Liver (tissue), 9 donors: Measurements from ENCODE around the gene EIF4G3. TPM values are rescaled to one million over a fixed set of nuclear protein-coding genes. Genes with fewer than 3 reads are reported as not detected.

Source experiments
- DNase-seq: peaks from one replicate; pipeline ENCODE4 v3.0.0-alpha.2; 2017; ENCODE audit warnings: low spot score
- H3K27ac ChIP-seq, 2 donors: one replicate each; pipeline ENCODE4 v1.7.0; 2013; ENCODE audit warnings: inconsistent platforms in 2 of 2, low read length in 2 of 2, control low read depth in 1 of 2, low read depth in 1 of 2, mild to moderate bottlenecking in 1 of 2
- H3K27me3 ChIP-seq, 4 donors: one replicate each; pipeline versions ENCODE4 v1.6.1 to v1.7.0; 2013; ENCODE audit warnings: low read length in 3 of 4, inconsistent platforms in 1 of 4, mild to moderate bottlenecking in 1 of 4, moderate library complexity in 1 of 4; ENCODE audit not compliant: control insufficient read depth in 4 of 4, insufficient read depth in 4 of 4
- H3K36me3 ChIP-seq, 4 donors: one replicate each; pipeline versions ENCODE4 v1.6.1 to v1.7.0; 2013; ENCODE audit warnings: low read length in 3 of 4, mild to moderate bottlenecking in 3 of 4, low read depth in 1 of 4, moderate library complexity in 1 of 4; ENCODE audit not compliant: control insufficient read depth in 4 of 4, insufficient read depth in 3 of 4
- H3K4me1 ChIP-seq, 4 donors: one replicate each; pipeline versions ENCODE4 v1.6.1 to v1.7.0; 2013; ENCODE audit warnings: low read length in 3 of 4, mild to moderate bottlenecking in 3 of 4, moderate library complexity in 1 of 4; ENCODE audit not compliant: control insufficient read depth in 4 of 4, insufficient read depth in 4 of 4
- H3K4me3 ChIP-seq, 3 donors: one replicate each; pipeline versions ENCODE4 v1.6.1 to v1.7.0; 2013; ENCODE audit warnings: low read length in 3 of 3, control low read depth in 1 of 3, low read depth in 1 of 3, mild to moderate bottlenecking in 1 of 3
- H3K9ac ChIP-seq, 2 donors: one replicate each; pipeline ENCODE4 v1.7.0; 2013; ENCODE audit warnings: low read length in 2 of 2, mild to moderate bottlenecking in 2 of 2, moderate library complexity in 2 of 2, control low read depth in 1 of 2, low read depth in 1 of 2
- H3K9me3 ChIP-seq, 4 donors: one replicate each; pipeline versions ENCODE4 v1.6.1 to v1.7.0; 2013; ENCODE audit warnings: low read length in 3 of 4; ENCODE audit not compliant: control insufficient read depth in 4 of 4
- FOXA1 ChIP-seq: IDR thresholded peaks from 2 replicates; pipeline ENCODE4 v1.6.1; 2016; ENCODE audit warnings: antibody characterized with exemption
- FOXA2 ChIP-seq: IDR thresholded peaks from 2 replicates; pipeline ENCODE4 v1.6.1; 2016; ENCODE audit warnings: antibody characterized with exemption
- HNF4A ChIP-seq, 2 donors: conservative IDR thresholded peaks; 2 replicates each; pipeline ENCODE4 v1.6.1; 2016; ENCODE audit warnings: antibody characterized with exemption in 2 of 2, mild to moderate bottlenecking in 2 of 2
- HNF4G ChIP-seq: IDR thresholded peaks from 2 replicates; pipeline ENCODE4 v1.6.1; 2016; ENCODE audit warnings: antibody characterized with exemption
- RAD21 ChIP-seq, 2 donors: IDR thresholded peaks; 2 replicates each; pipeline ENCODE4 v1.6.1; 2016; ENCODE audit warnings: antibody characterized with exemption in 2 of 2, mild to moderate bottlenecking in 2 of 2
- RXRA ChIP-seq, 2 donors: IDR thresholded peaks; 2 replicates each; pipeline ENCODE4 v1.6.1; 2017 to 2018; ENCODE audit warnings: antibody characterized with exemption in 2 of 2, mild to moderate bottlenecking in 1 of 2
- SP1 ChIP-seq: IDR thresholded peaks from 2 replicates; pipeline ENCODE4 v1.6.1; 2018; ENCODE audit warnings: antibody characterized with exemption, mild to moderate bottlenecking
- TAF1 ChIP-seq: conservative IDR thresholded peaks from 2 replicates; pipeline ENCODE4 v1.6.1; 2016; ENCODE audit warnings: antibody characterized with exemption, mild to moderate bottlenecking
- YY1 ChIP-seq: IDR thresholded peaks from 2 replicates; pipeline ENCODE4 v1.6.1; 2016; ENCODE audit warnings: antibody characterized with exemption, mild to moderate bottlenecking
- WGBS: extraction: QIAGEN DNeasy Blood & Tissue Kit; methylation state at CpG from one replicate; pipeline ENCODE4 v1.1.7; 2013; 5-methylcytosine and 5-hydroxymethylcytosine counted together
- polyA plus RNA-seq, 2 donors: library from polyadenylated mRNA; stranded (reverse) in 1 of 2; unstranded in 1 of 2; fragments of 200-250 nt in 1 of 2; fragments of >200 nt in 1 of 2; fragmentation: Nextera tagmentation in 1 of 2; extraction: Ambion mirVana in 1 of 2; gene quantifications; one replicate each; pipeline versions ENCODE4 v1.2.1 to v1.2.3, GENCODE V29; 2013 to 2015
- total RNA-seq, 2 donors: library from RNA; depleted of rRNA; stranded (reverse); fragments of >200 nt; gene quantifications; one replicate each; pipeline ENCODE4 v1.2.3, GENCODE V29; 2014
- TF ChIP-seq, protein P1 (sequence below): IDR thresholded peaks from 2 replicates; pipeline ENCODE4 v1.6.1; 2016; ENCODE audit warnings: antibody characterized with exemption
- TF ChIP-seq, protein P2 (sequence below): fragments of 150-350 bp; IDR thresholded peaks from 2 replicates; pipeline ENCODE4 v1.5.1; 2017; ENCODE audit warnings: improper control_type of control experiment, low read depth, low read length; ENCODE audit not compliant: missing input control
- TF ChIP-seq, protein P3 (sequence below): IDR thresholded peaks from 2 replicates; pipeline ENCODE4 v1.6.1; 2016; ENCODE audit warnings: antibody characterized with exemption, mild to moderate bottlenecking
- TF ChIP-seq, protein P4 (sequence below): IDR thresholded peaks from 2 replicates; pipeline ENCODE4 v1.6.1; 2016; ENCODE audit warnings: antibody characterized with exemption
- donor health status: healthy.
- donor health status: healthy.
- donor health status: healthy.
- donor health status: healthy.
- donor health status: healthy.

The EIF4G3 gene
- total and polyA plus RNA-seq, 4 donors: 7.6 to 22.8 (median 11.7) TPM

DNA sequence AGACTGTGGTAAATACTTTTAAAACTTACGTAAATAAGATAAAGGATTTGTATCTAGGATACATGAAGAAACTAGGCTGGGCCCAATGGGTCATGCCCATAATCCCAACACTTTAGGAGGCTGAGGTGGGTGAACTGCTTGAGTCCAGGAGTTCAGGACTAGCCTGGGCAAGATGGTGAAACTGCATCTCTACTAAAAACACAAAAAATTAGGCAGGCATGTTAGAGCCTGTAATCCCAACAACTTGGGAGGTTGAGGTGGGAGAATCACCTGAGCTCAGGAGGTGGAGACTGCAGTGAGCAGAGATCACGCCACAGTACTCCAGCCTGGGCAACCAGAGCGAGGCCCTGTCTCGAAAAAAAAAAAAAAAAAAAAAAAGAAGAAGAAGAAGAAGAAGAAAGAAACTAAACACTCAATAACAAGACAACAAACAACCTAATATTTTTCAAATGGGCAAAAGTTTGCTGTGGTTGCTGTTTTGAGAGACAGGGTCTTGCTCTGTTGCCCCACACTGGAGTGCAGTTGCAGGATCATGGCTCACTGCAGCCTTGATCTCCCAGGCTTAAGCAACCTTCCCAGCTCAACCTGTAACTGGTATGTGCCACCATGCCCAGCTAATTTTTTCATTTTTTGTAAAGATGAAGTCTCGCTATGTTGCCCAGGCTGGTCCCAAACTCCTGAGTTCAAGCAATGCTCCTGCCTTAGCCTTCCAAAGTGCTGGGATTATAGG, 78.3 kb downstream of the EIF4G3 start:
- Histone ChIP-seq H3K27ac (no peak overlapping the region), H3K36me3 (peaks cover 0 to 2% (median 0%) of the 10 kb centered on the region in 4 donors), H3K4me1 (peaks cover 0 to 2% (median 0%) of the 10 kb centered on the region in 4 donors), H3K27me3 (no peaks in the 10 kb centered on the region), H3K9ac (no peak overlapping the region), H3K9me3 (no peaks in the 10 kb centered on the region), H3K4me3 (no peak overlapping the region)
- DNase-seq: no peak
- 93% methylated on average over 5 of the region's 5 CpGs for WGBS
- no peak for TF ChIP-seq SP1
- no peak for TF ChIP-seq FOXA1
- TF ChIP-seq, protein P1, sequence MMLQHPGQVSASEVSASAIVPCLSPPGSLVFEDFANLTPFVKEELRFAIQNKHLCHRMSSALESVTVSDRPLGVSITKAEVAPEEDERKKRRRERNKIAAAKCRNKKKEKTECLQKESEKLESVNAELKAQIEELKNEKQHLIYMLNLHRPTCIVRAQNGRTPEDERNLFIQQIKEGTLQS: no peak
- no peak for TF ChIP-seq TAF1
- no peak for TF ChIP-seq YY1
- no peak for TF ChIP-seq HNF4G
- no peak for TF ChIP-seq FOXA2
- TF ChIP-seq HNF4A (conservative IDR thresholded peaks at IDR 0.05): no peak
- TF ChIP-seq, protein P2, sequence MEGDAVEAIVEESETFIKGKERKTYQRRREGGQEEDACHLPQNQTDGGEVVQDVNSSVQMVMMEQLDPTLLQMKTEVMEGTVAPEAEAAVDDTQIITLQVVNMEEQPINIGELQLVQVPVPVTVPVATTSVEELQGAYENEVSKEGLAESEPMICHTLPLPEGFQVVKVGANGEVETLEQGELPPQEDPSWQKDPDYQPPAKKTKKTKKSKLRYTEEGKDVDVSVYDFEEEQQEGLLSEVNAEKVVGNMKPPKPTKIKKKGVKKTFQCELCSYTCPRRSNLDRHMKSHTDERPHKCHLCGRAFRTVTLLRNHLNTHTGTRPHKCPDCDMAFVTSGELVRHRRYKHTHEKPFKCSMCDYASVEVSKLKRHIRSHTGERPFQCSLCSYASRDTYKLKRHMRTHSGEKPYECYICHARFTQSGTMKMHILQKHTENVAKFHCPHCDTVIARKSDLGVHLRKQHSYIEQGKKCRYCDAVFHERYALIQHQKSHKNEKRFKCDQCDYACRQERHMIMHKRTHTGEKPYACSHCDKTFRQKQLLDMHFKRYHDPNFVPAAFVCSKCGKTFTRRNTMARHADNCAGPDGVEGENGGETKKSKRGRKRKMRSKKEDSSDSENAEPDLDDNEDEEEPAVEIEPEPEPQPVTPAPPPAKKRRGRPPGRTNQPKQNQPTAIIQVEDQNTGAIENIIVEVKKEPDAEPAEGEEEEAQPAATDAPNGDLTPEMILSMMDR: no peak
- TF ChIP-seq, protein P3, sequence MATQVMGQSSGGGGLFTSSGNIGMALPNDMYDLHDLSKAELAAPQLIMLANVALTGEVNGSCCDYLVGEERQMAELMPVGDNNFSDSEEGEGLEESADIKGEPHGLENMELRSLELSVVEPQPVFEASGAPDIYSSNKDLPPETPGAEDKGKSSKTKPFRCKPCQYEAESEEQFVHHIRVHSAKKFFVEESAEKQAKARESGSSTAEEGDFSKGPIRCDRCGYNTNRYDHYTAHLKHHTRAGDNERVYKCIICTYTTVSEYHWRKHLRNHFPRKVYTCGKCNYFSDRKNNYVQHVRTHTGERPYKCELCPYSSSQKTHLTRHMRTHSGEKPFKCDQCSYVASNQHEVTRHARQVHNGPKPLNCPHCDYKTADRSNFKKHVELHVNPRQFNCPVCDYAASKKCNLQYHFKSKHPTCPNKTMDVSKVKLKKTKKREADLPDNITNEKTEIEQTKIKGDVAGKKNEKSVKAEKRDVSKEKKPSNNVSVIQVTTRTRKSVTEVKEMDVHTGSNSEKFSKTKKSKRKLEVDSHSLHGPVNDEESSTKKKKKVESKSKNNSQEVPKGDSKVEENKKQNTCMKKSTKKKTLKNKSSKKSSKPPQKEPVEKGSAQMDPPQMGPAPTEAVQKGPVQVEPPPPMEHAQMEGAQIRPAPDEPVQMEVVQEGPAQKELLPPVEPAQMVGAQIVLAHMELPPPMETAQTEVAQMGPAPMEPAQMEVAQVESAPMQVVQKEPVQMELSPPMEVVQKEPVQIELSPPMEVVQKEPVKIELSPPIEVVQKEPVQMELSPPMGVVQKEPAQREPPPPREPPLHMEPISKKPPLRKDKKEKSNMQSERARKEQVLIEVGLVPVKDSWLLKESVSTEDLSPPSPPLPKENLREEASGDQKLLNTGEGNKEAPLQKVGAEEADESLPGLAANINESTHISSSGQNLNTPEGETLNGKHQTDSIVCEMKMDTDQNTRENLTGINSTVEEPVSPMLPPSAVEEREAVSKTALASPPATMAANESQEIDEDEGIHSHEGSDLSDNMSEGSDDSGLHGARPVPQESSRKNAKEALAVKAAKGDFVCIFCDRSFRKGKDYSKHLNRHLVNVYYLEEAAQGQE: no peak
- no peak for TF ChIP-seq RAD21 (IDR thresholded peaks at IDR 0.05)

DNA sequence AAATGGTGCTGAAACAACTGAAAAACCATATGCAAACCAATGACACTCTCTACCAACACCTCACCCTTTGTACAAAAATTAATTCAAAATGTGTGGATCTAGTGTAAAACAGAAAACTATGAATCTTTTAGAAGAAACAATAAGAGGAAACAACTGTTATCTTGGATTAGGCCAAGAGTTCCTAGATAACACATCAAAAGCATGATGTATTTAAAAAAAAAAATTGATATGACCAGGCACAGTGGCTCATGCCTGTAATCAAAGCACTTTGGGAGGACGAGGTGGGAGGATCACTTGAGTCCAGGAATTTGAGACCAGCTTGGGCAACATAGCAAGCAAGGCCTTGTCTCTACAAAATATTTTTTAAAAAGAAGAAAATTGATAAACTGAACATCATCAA, 79.0 kb downstream of the EIF4G3 start:
- no peak for DNase-seq
- Histone ChIP-seq H3K9me3 (no peaks in the 10 kb centered on the region), H3K9ac (no peak overlapping the region), H3K27ac (no peak overlapping the region), H3K4me3 (no peak overlapping the region), H3K4me1 (peaks cover 0 to 2% (median 0%) of the 10 kb centered on the region in 4 donors), H3K27me3 (no peaks in the 10 kb centered on the region), H3K36me3 (peaks cover 0 to 2% (median 0%) of the 10 kb centered on the region in 4 donors)
- TF ChIP-seq, protein P2: no peak
- TF ChIP-seq, protein P1: no peak
- TF ChIP-seq, protein P4, sequence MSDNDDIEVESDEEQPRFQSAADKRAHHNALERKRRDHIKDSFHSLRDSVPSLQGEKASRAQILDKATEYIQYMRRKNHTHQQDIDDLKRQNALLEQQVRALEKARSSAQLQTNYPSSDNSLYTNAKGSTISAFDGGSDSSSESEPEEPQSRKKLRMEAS: no peak
- TF ChIP-seq RXRA (IDR thresholded peaks at IDR 0.05): no peak
- TF ChIP-seq HNF4G: no peak
- TF ChIP-seq YY1: no peak
- 74% methylated on average over 1 of the region's 1 CpG for WGBS
